AG09319 (cell line): Measurements from ENCODE around the gene DLEC1.

Source experiments
- DNase-seq: peaks from one replicate; pipeline ENCODE4 v3.0.0-alpha.2; 2010; ENCODE audit warnings: low read depth; ENCODE audit errors: extremely low read depth
- TF ChIP-seq, protein P1 (sequence below): IDR thresholded peaks from 2 replicates; pipeline ENCODE4 v1.5.1; 2011; ENCODE audit warnings: low read depth, mild to moderate bottlenecking, inconsistent platforms, low read length, moderate library complexity

Gene DLEC1

DNA sequence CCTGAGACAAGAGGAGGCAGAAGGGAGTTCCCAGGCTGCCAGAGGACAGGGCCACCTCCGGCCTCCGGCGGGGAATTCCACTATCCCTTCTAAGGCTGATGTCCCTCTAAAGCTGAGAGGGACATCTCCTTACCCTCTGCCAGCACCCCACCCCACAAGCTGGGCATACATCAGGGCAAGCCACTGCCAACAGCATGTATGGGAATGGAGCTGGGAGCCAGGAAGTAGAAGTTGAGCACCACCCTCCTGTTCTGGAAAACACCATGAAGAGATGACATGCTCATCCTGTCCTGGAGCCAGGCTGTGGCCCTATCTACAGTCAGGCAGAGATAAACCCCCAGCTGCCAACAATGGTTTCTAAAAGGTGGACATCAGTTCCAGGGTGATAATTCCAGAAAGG is 16.7 kb upstream of the DLEC1 start:
- no peak for DNase-seq
- TF ChIP-seq, protein P1, sequence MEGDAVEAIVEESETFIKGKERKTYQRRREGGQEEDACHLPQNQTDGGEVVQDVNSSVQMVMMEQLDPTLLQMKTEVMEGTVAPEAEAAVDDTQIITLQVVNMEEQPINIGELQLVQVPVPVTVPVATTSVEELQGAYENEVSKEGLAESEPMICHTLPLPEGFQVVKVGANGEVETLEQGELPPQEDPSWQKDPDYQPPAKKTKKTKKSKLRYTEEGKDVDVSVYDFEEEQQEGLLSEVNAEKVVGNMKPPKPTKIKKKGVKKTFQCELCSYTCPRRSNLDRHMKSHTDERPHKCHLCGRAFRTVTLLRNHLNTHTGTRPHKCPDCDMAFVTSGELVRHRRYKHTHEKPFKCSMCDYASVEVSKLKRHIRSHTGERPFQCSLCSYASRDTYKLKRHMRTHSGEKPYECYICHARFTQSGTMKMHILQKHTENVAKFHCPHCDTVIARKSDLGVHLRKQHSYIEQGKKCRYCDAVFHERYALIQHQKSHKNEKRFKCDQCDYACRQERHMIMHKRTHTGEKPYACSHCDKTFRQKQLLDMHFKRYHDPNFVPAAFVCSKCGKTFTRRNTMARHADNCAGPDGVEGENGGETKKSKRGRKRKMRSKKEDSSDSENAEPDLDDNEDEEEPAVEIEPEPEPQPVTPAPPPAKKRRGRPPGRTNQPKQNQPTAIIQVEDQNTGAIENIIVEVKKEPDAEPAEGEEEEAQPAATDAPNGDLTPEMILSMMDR = no peak

DNA sequence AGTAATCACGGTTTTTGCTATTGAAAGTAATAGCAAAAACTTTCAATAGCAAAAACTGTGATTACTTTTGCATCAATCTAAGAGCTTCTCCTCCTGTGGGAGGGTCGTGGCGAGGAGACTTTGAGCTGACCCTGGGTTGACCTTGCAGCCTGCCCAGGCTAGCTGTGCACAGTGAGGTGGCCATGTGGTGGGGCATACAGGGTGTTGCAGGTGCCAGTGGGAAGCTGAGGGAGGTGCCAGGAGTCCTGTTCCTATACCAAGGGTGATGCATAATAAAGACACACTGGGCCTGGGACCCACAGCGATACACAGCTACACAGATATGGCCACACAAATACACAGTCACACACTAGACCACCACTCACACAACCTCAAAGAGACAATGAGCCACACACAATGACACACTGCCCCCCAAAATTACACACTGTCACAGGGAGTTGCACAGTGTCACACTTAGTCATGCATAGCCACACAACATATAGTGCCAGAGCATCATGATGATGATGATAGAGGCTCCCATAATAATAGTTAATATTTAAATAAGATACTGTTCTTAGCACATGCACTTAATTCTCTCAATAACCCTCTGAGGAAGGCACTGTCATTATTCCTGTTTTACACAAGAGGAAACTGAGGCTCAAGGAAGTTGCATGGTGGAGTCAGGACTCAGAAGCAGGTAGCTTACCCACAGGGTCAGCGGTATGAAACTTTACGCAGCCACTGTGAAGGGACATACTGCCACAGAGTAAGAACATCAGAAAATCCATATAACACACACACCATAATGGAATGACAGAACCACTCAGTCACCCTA is 15.9 kb upstream of the DLEC1 start:
- DNase-seq = no peak
- TF ChIP-seq, protein P1 = no peak

DNA sequence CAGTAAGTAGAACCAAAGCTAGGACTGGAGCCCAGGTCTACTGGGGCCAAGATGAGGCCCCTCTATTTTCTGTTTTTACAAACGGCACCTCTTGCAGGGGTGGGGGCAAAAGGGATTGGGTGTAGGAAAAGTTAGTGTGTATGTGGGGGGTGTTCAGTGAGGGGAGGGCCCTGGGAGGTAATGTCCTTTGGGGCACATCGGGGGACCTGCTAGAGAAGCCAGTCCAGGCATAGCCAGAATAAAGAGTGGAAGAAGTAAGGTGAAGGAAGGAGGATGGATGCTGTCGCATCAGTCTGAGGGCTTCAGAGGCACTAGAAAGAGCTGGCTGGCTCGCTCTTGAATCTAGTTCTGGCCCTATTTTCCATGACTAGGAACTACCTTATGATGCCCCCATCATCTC is 12.2 kb upstream of the DLEC1 start:
- no peak for DNase-seq

DNA sequence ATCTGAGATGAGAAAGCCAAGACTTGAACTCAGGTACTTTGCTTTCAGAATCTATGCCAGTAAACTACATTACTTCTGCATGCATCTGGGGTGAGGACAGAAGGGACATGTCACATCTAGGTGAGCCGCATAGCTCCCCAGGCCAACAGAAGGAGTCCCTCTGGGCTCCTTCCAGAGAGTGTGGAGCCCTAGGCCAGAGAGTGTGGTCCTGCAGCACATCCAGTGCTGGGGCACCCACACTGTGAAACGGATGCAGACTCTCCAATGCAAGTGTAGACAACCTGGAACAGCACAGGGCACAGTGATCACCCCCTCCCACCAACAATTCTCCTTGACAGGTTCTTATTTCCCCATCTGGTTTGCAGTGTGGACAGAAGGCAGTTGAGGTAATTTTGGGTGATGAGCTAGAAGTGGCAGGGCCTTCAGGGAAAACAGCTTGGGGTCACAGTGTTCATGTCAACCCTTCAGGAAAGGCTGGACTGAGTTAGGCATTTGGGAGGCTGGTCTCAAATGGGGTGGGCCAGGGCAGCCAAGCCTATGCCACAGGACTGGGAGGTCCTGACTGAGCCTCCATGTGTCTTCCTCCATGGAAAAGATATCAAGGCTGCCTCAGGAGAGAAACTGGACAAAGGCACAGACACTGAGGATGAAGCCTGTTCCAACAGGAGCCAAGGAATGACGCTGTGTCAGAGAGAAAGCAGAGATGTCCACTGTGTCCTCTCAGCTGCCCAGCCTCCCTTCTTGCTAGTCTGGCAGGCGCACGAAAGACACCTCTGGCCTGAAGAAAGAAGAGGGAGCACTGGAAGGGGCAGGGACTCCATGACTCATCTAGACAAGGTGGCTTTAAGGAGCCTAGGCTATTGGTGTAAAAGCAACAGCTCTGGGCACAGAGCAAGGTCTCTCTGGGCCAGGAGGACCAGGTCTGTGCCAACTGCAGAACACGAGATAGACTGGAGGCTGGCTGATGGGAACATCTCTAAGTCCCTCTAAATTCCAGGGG is 11.2 kb upstream of the DLEC1 start:
- DNase-seq = no peak
- TF ChIP-seq, protein P1 = no peak

More for the DNA sequence above, 12.2 kb upstream of the DLEC1 start:
- TF ChIP-seq, protein P1 = no peak

DNA sequence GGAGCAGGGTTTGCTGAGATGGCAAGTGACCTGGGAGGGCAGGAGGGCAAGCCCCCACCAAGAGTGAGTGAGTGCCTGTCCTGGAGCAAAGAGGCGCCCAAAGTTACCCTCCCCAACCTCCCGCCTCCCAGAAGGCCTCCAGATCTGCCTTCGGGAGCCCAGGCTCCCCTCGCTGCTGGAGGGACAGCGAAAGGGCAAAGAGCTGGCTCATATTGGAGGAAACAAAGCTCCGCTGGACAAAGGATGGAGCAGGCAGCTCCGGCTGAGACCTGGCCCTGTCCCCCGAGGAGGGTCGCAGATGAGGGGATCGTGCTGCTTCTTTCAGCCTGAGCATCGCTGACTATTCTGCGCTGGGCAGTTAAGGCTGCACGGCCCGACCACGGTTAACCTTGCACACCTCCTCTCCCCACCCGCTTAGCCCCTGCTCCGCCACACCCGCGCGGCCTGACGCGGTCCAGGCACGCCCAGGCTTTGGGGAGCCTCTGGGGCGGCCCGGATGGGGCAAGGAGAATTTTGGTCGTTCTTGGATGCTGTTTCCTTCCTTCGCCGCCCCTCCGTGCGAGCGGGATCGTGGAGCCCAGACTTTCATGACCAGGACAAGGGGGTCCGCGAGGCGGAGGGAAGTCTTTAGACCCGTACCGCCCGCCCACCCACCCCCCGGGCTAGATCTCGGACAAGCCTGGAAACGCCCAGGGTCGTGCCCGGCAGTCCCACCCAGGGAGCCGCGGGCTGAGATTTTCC is 10.2 kb upstream of the DLEC1 start:
- DNase-seq = no peak
- TF ChIP-seq, protein P1 = no peak

DNA sequence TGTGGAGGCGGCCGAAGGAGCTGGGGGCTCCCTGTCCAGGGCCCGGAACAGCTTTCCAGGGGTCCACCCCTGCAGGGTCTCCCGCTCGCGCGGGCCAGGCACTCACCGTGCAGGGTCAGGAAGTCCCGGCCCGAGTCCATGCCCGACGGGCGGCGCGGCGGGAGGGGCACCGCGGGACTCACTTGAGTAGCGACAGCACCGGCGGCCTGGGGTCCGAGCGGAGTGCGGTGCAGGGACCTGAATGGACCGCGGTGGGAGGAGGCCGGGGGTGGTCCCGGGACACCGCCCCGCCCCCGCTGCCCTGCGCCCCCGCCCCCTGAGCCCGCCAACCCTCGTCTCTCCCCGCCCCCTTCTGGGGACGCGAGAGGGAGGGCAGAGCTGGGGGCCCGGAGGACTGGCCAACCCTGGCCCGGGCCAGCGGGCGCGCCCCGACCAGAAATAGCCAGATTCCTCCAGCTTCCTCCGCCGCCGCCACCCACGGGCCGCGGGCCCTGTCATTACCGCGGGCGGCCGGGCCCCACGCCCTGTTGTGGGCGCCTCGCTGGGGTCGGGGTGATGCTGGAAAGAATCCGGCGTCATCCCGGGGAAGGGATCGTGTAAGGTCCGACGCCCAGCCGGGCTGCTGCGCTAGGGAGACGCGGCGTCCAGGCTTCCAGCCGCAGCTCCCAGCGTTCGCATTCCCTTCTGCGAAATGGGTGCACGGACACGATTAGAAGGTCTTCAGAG is 9.4 kb upstream of the DLEC1 start, which contains the start of gene PLCD1:
PLCD1 (minus strand) TSS at position 243 of the 726 bp plus-strand sequence; CDS start at position 140, 103 bp downstream.
- DNase-seq = peak; percentile 42
- TF ChIP-seq, protein P1 = no peak
